Mucosa of stomach (tissue), 1 donor: ENCODE measurements around the gene NDRG3.

Experiments
- H3K27me3 ChIP-seq: one replicate; pipeline ENCODE4 v1.7.0; 2013; ENCODE audit warnings: mild to moderate bottlenecking, low read length; ENCODE audit not compliant: control insufficient read depth, insufficient read depth
- H3K36me3 ChIP-seq: one replicate; pipeline ENCODE4 v1.7.0; 2013; ENCODE audit warnings: low read length; ENCODE audit not compliant: control insufficient read depth, insufficient read depth
- H3K4me1 ChIP-seq: one replicate; pipeline ENCODE4 v1.7.0; 2013; ENCODE audit warnings: mild to moderate bottlenecking, low read length; ENCODE audit not compliant: control insufficient read depth, insufficient read depth
- H3K4me3 ChIP-seq: one replicate; pipeline ENCODE4 v1.7.0; 2013; ENCODE audit warnings: low read length
- H3K9ac ChIP-seq: one replicate; pipeline ENCODE4 v1.7.0; 2013; ENCODE audit warnings: mild to moderate bottlenecking, low read length, moderate library complexity
- H3K9me3 ChIP-seq: one replicate; pipeline ENCODE4 v1.7.0; 2013; ENCODE audit warnings: mild to moderate bottlenecking, low read length, moderate library complexity; ENCODE audit not compliant: control insufficient read depth
- donor health status: Pancreatic carcinoma.

NDRG3 gene

DNA sequence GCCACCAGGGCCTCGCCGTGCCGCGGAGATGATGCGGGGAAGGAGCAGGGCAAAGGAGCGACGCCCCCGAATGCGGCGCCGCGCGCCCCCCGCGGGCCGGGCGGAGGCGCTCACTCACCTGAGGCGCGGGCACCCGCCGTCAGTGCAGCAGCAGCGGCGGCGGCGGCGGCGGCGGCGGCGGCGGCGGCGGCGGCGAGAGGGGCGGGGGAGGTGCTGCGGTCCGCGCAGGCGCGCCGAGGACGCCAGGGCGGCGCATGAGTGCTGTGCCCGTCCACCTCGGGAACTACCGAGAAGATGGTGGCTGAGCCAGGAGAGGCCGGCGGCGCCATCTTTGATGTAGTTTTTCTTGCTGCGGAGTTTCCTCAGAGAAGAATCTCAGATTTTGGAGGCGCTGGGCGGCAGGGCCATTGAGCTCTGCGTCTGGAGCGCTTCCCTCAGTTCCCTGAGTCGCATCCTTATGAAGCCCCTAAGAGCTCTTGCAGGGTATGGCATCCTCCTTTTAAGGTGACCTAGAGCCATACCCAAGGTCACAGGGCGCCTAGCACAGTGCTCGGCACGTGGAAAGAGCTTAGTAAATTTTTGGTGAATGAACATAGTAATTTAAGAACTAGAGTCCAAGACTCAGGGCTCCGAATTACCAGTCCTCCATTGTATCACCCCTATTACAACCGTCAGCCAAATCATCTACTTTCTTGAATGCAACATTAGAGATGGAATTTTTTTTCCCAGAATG is at the start of gene NDRG3:
Gene NDRG3 (minus strand): TSS at position 164 of the 733 bp plus-strand sequence. CDS start 24,355 bp downstream, outside the sequence.
- H3K4me1 ChIP-seq = peaks cover 9% of the 10 kb centered on the region
- H3K27me3 ChIP-seq = no peaks in the 10 kb centered on the region
- peak within 1 kb of the TSS; percentile 72 for H3K9ac ChIP-seq
- no peaks in the 10 kb centered on the region for H3K9me3 ChIP-seq
- H3K4me3 ChIP-seq = peak within 1 kb of the TSS; percentile 63
- H3K36me3 ChIP-seq = no peaks in the 10 kb centered on the region

DNA sequence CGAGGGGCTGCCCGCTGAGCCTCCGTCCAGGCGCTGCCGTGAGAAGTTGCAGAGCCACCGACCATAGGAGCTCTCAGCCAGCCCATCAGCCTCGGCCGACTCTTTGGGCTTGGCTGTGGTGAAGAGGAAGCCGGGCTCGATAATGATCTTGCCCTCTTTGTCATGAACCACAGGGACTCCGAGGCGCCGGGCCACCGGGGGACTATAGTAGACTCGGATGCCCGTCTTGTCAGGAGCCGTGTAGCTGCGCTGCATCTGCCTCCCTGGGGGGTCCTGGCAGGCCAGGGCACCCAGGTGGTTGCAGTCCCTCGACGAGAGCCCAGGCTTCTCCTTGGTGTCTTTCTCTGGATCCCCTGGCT is 48.2 kb upstream of the NDRG3 start:
- Histone ChIP-seq H3K4me3 (no peak overlapping the region), H3K36me3 (no peaks in the 10 kb centered on the region), H3K9ac (no peak overlapping the region), H3K9me3 (no peaks in the 10 kb centered on the region), H3K4me1 (no peaks in the 10 kb centered on the region), H3K27me3 (no peaks in the 10 kb centered on the region)

DNA sequence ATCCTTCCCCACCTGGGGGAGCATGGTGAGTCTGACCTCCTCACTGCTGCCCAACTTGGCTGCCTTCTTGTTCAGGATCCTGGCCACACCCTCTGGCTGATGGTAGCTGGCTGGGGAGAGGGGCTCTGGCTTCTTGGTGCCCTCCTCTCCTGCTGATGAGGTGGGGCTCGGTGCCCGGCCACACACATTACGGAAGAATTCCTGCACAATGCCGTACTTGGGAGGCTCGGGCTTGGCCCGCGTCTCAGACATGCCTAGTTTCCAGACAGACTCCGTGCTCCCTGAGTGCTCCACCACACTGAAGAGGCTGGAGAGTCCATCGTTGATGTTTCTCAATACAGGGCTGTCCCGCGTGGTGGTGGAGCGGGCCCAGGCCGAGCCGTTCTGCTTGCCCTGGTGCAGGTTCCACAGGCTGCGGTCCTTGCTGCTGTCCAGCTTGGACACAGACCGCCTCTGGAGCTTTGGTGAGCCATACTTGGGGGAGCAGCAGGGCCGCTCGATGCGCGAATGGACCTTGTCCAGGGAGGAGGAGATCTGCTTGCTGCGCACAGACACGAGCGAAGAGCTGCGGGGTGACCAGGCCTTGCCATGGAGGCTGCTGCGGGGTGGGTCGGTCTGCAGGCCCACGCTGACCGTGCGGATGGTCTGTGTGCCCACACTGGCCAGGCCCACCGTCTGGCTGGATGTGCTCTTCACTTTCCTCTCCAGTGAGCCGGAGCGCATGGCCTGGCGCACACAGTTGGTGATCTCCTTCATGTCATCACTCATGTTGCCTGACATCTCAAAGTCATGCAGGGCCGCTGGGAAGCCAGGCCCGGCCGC is 47.6 kb upstream of the NDRG3 start:
- H3K36me3 ChIP-seq = no peaks in the 10 kb centered on the region
- H3K27me3 ChIP-seq = no peaks in the 10 kb centered on the region

DNA sequence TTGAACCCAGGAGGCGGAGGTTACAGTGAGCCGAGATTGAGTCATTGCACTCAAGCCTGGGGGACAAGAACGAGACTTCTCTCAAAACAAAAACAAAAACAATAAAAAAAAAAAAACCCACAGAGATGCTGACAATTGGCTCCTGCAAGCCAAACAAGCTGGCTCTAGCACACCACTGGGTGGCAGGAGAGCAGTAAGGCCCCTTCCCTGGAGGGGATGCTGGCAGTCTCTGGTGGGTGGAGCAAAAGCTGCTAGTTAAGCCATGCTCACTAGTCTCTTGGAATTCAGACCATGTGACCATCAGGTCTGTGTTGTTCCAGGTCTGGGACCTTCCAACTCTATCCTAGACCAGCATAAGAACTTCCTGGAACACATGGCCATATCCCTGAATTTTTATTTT is 46.5 kb upstream of the NDRG3 start:
- Histone ChIP-seq H3K4me1 (no peaks in the 10 kb centered on the region), H3K9ac (no peak overlapping the region), H3K36me3 (no peaks in the 10 kb centered on the region), H3K27me3 (no peaks in the 10 kb centered on the region), H3K4me3 (no peak overlapping the region), H3K9me3 (no peaks in the 10 kb centered on the region)

More for the DNA sequence above, 47.6 kb upstream of the NDRG3 start:
- H3K9me3 ChIP-seq = no peaks in the 10 kb centered on the region
- no peaks in the 10 kb centered on the region for H3K4me1 ChIP-seq
- no peak overlapping the region for H3K9ac ChIP-seq
- no peak overlapping the region for H3K4me3 ChIP-seq

DNA sequence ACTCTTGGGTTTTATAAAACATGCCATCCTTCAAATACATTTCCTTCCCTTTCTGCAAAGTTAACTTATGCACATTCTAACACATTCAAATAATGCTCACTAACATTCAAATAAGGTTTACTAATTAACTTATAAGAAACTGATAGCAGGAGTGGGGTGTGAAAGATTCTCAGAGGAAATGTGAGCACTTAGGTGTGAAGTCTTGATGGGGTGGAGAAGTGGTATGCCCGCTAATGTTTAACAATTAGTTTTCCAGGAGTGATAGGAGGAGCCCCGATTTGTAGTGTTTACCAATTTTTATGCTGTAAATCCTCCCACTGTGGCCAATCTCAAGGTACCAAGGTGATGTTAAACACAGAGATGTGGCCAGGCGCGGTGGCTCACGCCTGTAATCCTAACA is 46.0 kb upstream of the NDRG3 start:
- Histone ChIP-seq H3K36me3 (no peaks in the 10 kb centered on the region), H3K4me1 (no peaks in the 10 kb centered on the region), H3K27me3 (no peaks in the 10 kb centered on the region), H3K9ac (no peak overlapping the region), H3K4me3 (no peak overlapping the region), H3K9me3 (no peaks in the 10 kb centered on the region)

DNA sequence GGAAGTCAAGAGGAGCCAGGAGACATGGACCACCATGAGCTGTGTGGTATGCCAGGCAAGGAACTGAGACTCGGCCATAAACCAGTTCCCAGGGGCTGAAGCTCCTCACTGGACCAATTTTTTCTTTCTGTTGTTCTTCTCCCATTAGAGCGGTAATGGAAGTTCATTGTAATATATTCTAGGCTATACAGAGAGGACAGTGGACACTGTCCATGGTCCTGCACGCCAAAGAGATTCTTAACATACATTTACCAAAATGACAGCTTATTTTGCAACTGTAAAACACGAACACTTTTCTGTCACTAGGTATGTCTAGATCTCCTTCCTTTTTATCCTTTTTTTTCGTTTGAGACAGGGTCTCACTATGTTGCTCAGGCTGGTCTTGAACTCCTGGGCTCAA is 40.8 kb upstream of the NDRG3 start:
- no peaks in the 10 kb centered on the region for H3K9me3 ChIP-seq
- H3K36me3 ChIP-seq = no peaks in the 10 kb centered on the region
- no peak overlapping the region for H3K9ac ChIP-seq
- no peaks in the 10 kb centered on the region for H3K4me1 ChIP-seq
- no peak overlapping the region for H3K4me3 ChIP-seq
- no peaks in the 10 kb centered on the region for H3K27me3 ChIP-seq

DNA sequence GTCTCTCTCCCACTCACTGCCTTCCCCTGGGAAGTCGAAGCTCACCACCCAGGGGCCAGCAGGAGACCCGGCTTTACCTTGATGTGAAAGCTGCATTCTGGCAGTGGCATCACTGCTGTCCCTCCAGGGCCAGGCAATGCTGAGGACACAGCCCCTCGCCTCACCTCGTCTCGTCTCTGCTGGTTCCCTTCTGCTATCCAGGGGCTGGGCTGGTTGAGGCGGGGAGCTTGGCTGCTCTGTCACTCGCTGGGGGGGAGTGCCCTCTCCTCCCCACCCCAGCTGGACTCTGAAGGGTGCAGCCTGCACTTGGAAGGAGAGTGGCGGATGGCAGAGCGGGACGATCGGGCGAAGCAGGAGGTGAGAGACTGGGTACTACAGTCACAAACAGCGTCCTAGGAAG is 40.4 kb upstream of the NDRG3 start:
- Histone ChIP-seq H3K4me1 (no peaks in the 10 kb centered on the region), H3K27me3 (no peaks in the 10 kb centered on the region), H3K9ac (no peak overlapping the region), H3K9me3 (no peaks in the 10 kb centered on the region), H3K4me3 (no peak overlapping the region), H3K36me3 (no peaks in the 10 kb centered on the region)

DNA sequence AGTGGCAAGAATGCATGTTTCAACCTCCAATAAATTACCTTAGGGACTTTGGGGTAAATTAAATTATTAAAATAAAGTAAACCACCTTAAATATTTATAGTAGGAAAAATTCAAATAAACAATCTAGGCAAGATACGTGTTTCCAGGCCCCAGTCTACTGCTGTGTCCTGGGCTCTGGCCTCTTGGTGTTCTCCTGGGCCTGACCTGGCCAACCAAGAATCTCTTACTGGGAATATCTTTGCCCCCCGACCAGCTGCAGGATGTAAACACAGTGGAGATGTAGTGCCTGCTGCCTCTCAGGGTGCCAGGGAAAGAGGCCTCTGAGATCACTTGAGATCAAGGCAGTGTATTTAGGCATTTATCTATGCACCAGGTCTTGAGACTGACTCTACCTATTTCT is 39.4 kb upstream of the NDRG3 start:
- Histone ChIP-seq H3K9ac (no peak overlapping the region), H3K4me1 (no peaks in the 10 kb centered on the region), H3K9me3 (no peaks in the 10 kb centered on the region), H3K4me3 (no peak overlapping the region), H3K36me3 (no peaks in the 10 kb centered on the region), H3K27me3 (no peaks in the 10 kb centered on the region)

DNA sequence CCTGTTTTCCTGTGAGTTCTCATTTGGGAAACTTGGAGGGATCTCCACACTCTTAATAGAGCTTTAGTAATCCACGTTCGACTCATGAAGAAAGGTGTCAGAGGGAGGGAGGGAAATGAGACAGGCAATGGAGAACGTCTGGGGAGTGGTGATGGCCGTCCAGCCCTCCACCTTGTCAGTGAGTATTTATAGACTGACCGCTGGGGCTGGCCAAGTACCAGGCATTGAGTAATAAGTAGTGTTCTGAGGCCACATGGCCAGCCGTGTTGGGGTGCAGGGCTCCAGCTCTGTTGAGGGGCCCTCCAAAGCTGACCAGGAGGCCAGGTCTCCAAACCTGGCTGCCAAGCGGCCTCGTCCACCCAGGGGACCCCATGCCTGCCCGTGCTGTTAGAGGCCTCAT is 39.0 kb upstream of the NDRG3 start:
- Histone ChIP-seq H3K4me3 (no peak overlapping the region), H3K36me3 (no peaks in the 10 kb centered on the region), H3K9me3 (no peaks in the 10 kb centered on the region), H3K4me1 (no peaks in the 10 kb centered on the region), H3K9ac (no peak overlapping the region), H3K27me3 (no peaks in the 10 kb centered on the region)

DNA sequence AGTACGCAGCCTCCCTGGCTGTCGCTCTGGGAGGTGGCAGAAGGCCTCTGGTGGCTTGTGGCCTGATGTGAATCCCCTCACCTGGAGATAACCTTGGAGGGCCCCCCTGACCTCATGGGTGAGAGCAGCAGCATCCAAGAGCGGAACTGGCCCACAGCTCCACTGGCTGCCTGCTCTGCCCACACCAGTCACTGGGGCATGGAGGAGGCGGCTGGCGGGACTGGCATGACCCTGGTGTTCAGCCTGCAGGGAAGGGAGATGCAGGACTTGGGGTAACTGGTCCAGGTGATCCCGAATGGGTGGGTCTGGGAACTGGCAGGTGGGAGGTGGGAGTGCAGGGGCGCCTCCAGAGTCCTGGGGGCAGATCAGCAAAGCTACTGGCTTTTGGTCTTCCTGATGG is 38.2 kb upstream of the NDRG3 start:
- H3K27me3 ChIP-seq = no peaks in the 10 kb centered on the region
- no peaks in the 10 kb centered on the region for H3K36me3 ChIP-seq
- no peaks in the 10 kb centered on the region for H3K9me3 ChIP-seq
- H3K4me1 ChIP-seq = no peaks in the 10 kb centered on the region
- no peak overlapping the region for H3K9ac ChIP-seq
- no peak overlapping the region for H3K4me3 ChIP-seq

DNA sequence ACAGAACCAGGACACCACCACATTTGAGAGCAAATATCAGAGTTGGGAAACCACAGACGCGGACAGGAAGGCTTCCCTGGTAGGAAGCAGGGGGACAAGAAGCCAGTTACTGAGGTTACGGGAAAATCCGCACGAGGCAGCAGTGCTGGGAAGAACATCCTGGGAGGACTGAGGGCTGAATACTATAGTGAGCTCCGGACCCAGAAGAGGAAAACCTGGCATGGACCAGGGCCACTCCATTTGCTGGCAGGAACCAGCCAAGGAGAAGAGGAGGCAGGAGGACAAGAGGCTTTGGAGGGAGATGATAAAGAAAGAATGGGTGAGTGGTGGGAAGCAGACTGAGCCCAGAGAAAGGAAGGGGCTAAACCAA is 33.8 kb upstream of the NDRG3 start:
- no peaks in the 10 kb centered on the region for H3K36me3 ChIP-seq
- no peaks in the 10 kb centered on the region for H3K27me3 ChIP-seq
- H3K4me1 ChIP-seq = no peaks in the 10 kb centered on the region
- H3K9me3 ChIP-seq = no peaks in the 10 kb centered on the region
- no peak overlapping the region for H3K4me3 ChIP-seq
- no peak overlapping the region for H3K9ac ChIP-seq

DNA sequence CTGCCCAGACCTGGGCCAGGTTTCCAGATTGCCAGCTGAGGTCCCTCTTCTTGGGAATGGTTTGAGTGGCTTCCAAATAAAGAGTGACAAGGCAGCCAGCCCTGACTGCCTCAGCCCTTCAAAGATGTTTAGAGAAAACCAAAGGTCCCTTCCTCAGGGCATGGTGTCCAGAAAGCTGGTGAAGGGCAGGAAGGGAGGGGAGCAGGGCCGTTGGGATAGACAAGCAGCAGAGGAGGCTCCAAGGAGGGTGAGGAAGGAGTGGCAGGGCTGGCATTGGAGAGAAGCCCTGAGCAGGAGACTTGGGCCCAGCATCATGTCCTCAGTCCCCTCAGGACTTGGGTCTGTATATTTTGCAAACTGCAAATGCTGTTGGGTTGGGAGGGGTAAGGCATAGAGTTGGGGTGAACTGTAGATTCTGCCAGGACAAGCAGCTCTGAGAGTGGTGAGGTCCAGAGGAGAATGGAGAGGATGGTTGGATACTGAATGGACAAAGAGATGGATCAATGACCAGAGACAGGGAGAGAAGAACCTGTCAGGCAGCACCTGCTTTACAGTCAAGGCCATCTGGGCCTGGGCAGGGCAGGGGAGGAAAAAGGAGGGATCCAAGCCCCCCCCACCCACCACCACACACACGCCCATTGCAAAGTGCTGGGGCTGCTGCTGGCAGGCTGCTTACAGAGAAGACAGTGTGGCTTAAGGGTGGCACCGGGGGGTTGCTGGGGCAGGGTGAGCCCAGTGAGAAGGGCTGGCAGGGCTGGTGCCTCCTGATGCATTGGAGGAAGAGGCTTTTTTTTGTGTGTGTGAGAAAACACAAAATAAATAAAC is 33.2 kb upstream of the NDRG3 start:
- no peak overlapping the region for H3K9ac ChIP-seq
- no peaks in the 10 kb centered on the region for H3K4me1 ChIP-seq
- H3K4me3 ChIP-seq = no peak overlapping the region
- H3K9me3 ChIP-seq = no peaks in the 10 kb centered on the region
- no peaks in the 10 kb centered on the region for H3K27me3 ChIP-seq
- H3K36me3 ChIP-seq = no peaks in the 10 kb centered on the region
